ENCODE measurements around the gene CDC42BPB. TPM values are rescaled to one million over a fixed set of nuclear protein-coding genes. Genes with fewer than 3 reads are reported as not detected.

CDC42BPB gene
- total RNA-seq, 2 donors from 2014 or later: 66.2 to 102 TPM

DNA sequence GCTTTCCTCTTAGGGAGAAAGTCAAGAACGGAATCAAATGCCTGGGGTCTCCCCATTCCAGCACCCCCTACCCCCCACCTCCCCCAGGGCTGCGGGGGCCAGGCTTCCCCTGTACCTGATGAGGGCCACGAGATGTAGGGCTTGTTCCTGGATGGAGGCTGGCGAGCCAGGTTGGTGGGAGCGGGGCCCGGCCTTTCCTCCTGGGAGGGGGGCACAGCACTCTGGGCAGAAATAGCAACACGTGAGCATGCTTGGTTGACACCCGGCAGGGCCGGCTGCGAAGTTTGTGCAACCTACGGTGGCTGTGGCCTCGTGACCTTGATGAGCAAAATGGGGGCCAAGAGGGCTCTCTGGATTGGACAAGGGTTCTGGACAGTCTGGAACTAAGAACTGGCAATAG, 119.2 kb downstream of the CDC42BPB start:
- 90 to 91% methylated on average over 9 to 12 of the region's 12 CpGs for WGBS, 2 donors
- no peaks in the 10 kb centered on the region for H3K27me3 ChIP-seq
- no peak for ATAC-seq
- no peak overlapping the region for H3K4me3 ChIP-seq
- no peaks in the 10 kb centered on the region for H3K4me1 ChIP-seq
- peaks cover under 1 to 27% of the 10 kb centered on the region in 2 donors for H3K36me3 ChIP-seq (replicated peaks in 1 of 2; ENCODE audit: insufficient read depth in 1 of 2, low read depth in 2 of 2)
- no peak for TF ChIP-seq CTCF (IDR thresholded peaks at IDR 0.05)
- TF ChIP-seq POLR2A (IDR thresholded peaks at IDR 0.05): no peak
- DNase-seq: no peak
- intact Hi-C loops (cut with DNase I): no loop called here
- no peaks in the 10 kb centered on the region for H3K9me3 ChIP-seq
- H3K27ac ChIP-seq: no peak overlapping the region

GRCh38 chr14:102937331-102938175, 119.8 kb downstream of the CDC42BPB start:
- no peak overlapping the region for H3K4me3 ChIP-seq
- no peaks in the 10 kb centered on the region for H3K27me3 ChIP-seq
- intact Hi-C loops (cut with DNase I): no loop called here
- no peaks in the 10 kb centered on the region for H3K4me1 ChIP-seq
- H3K36me3 ChIP-seq (replicated peaks in 1 of 2; ENCODE audit: insufficient read depth in 1 of 2, low read depth in 2 of 2): peaks cover 0 to 30% of the 10 kb centered on the region in 2 donors
- TF ChIP-seq POLR2A (IDR thresholded peaks at IDR 0.05): no peak
- TF ChIP-seq CTCF (IDR thresholded peaks at IDR 0.05): no peak
- DNase-seq: no peak
- H3K27ac ChIP-seq: no peak overlapping the region
- ATAC-seq: no peak
- no peaks in the 10 kb centered on the region for H3K9me3 ChIP-seq
- 93 to 94% methylated on average over 17 to 22 of the region's 22 CpGs for WGBS, 2 donors

- intact Hi-C loops (cut with DNase I): no loop called here
Observed at GRCh38 chr14:102935756-102936155, 121.6 kb downstream of the CDC42BPB start.

GRCh38 chr14:102933618-102934231, 123.6 kb downstream of the CDC42BPB start:
- no peak for DNase-seq
- no peak overlapping the region for H3K4me3 ChIP-seq
- H3K9me3 ChIP-seq: no peaks in the 10 kb centered on the region
- peaks cover 0 to 18% of the 10 kb centered on the region in 2 donors for H3K36me3 ChIP-seq (replicated peaks in 1 of 2; ENCODE audit: insufficient read depth in 1 of 2, low read depth in 2 of 2)
- 93 to 99% methylated on average over 12 to 20 of the region's 20 CpGs for WGBS, 2 donors
- TF ChIP-seq CTCF (IDR thresholded peaks at IDR 0.05): no peak
- TF ChIP-seq POLR2A (IDR thresholded peaks at IDR 0.05): no peak
- no peak overlapping the region for H3K27ac ChIP-seq
- peaks cover 5 to 22% of the 10 kb centered on the region in 2 donors for H3K27me3 ChIP-seq
- intact Hi-C loops (cut with DNase I): no loop called here
- ATAC-seq: no peak
- peaks cover 22% of the 10 kb centered on the region for H3K4me1 ChIP-seq

More at GRCh38 chr14:102935756-102936155, 121.6 kb downstream of the CDC42BPB start:
- no peak for TF ChIP-seq CTCF (IDR thresholded peaks at IDR 0.05)
- no peak for TF ChIP-seq POLR2A (IDR thresholded peaks at IDR 0.05)
- DNase-seq: no peak
- peaks cover 0 to 2% of the 10 kb centered on the region in 2 donors for H3K27me3 ChIP-seq
- 91 to 93% methylated on average over 4 of the region's 4 CpGs for WGBS, 2 donors
- H3K36me3 ChIP-seq (replicated peaks in 1 of 2; ENCODE audit: insufficient read depth in 1 of 2, low read depth in 2 of 2): peaks cover 0 to 27% of the 10 kb centered on the region in 2 donors
- H3K4me1 ChIP-seq: peaks cover 2% of the 10 kb centered on the region
- no peaks in the 10 kb centered on the region for H3K9me3 ChIP-seq
- ATAC-seq: no peak
- no peak overlapping the region for H3K27ac ChIP-seq
- H3K4me3 ChIP-seq: no peak overlapping the region
